ENCODE measurements around the gene GPR87. TPM values are rescaled to one million over a fixed set of nuclear protein-coding genes. Genes with fewer than 3 reads are reported as not detected.

Gene GPR87
- total RNA-seq, 1 donor from 2014 or later = not detected

GRCh38 chr3:151290673-151291072 is 25.9 kb downstream of the GPR87 start:
- H3K36me3 ChIP-seq (ENCODE audit: control insufficient read depth in 3 of 3, insufficient read depth in 3 of 3, low read length in 3 of 3) = no peaks in the 10 kb centered on the region
- no peaks in the 10 kb centered on the region for H3K9me3 ChIP-seq (ENCODE audit: control insufficient read depth in 3 of 3, low read length in 3 of 3)
- H3K9ac ChIP-seq (ENCODE audit: low read depth in 1 of 3, low read length in 3 of 3) = no peak overlapping the region
- H3K27ac ChIP-seq (ENCODE audit: low read depth, low read length) = no peak overlapping the region
- H3K27me3 ChIP-seq (ENCODE audit: control insufficient read depth in 3 of 3, insufficient read depth in 3 of 3, low read length in 3 of 3) = no peaks in the 10 kb centered on the region
- H3K4me1 ChIP-seq (ENCODE audit: control insufficient read depth in 3 of 3, insufficient read depth in 3 of 3, low read length in 3 of 3) = no peaks in the 10 kb centered on the region
- H3K4me3 ChIP-seq (ENCODE audit: low read length in 3 of 3) = no peak overlapping the region

- no peaks in the 10 kb centered on the region for H3K36me3 ChIP-seq (ENCODE audit: control insufficient read depth in 3 of 3, insufficient read depth in 3 of 3, low read length in 3 of 3)
- no peaks in the 10 kb centered on the region for H3K27me3 ChIP-seq (ENCODE audit: control insufficient read depth in 3 of 3, insufficient read depth in 3 of 3, low read length in 3 of 3)
- no peak overlapping the region for H3K27ac ChIP-seq (ENCODE audit: low read depth, low read length)
- no peak overlapping the region for H3K9ac ChIP-seq (ENCODE audit: low read depth in 1 of 3, low read length in 3 of 3)
- H3K4me3 ChIP-seq (ENCODE audit: low read length in 3 of 3) = no peak overlapping the region
- H3K9me3 ChIP-seq (ENCODE audit: control insufficient read depth in 3 of 3, low read length in 3 of 3) = no peaks in the 10 kb centered on the region
- no peaks in the 10 kb centered on the region for H3K4me1 ChIP-seq (ENCODE audit: control insufficient read depth in 3 of 3, insufficient read depth in 3 of 3, low read length in 3 of 3)
These were observed 27.2 kb downstream of the GPR87 start for GRCh38 chr3:151289445-151289844.

- Histone ChIP-seq H3K9me3 (ENCODE audit: control insufficient read depth in 3 of 3, low read length in 3 of 3) (no peaks in the 10 kb centered on the region), H3K9ac (ENCODE audit: low read depth in 1 of 3, low read length in 3 of 3) (no peak overlapping the region), H3K36me3 (ENCODE audit: control insufficient read depth in 3 of 3, insufficient read depth in 3 of 3, low read length in 3 of 3) (no peaks in the 10 kb centered on the region), H3K4me3 (ENCODE audit: low read length in 3 of 3) (no peak overlapping the region), H3K27ac (ENCODE audit: low read depth, low read length) (no peak overlapping the region), H3K27me3 (ENCODE audit: control insufficient read depth in 3 of 3, insufficient read depth in 3 of 3, low read length in 3 of 3) (no peaks in the 10 kb centered on the region), H3K4me1 (ENCODE audit: control insufficient read depth in 3 of 3, insufficient read depth in 3 of 3, low read length in 3 of 3) (no peaks in the 10 kb centered on the region)
These were observed 30.7 kb downstream of the GPR87 start for GRCh38 chr3:151285940-151286339.

- Histone ChIP-seq H3K27ac (ENCODE audit: low read depth, low read length) (no peak overlapping the region), H3K36me3 (ENCODE audit: control insufficient read depth in 3 of 3, insufficient read depth in 3 of 3, low read length in 3 of 3) (no peaks in the 10 kb centered on the region), H3K4me1 (ENCODE audit: control insufficient read depth in 3 of 3, insufficient read depth in 3 of 3, low read length in 3 of 3) (no peaks in the 10 kb centered on the region), H3K9me3 (ENCODE audit: control insufficient read depth in 3 of 3, low read length in 3 of 3) (no peaks in the 10 kb centered on the region), H3K27me3 (ENCODE audit: control insufficient read depth in 3 of 3, insufficient read depth in 3 of 3, low read length in 3 of 3) (no peaks in the 10 kb centered on the region), H3K9ac (ENCODE audit: low read depth in 1 of 3, low read length in 3 of 3) (no peak overlapping the region), H3K4me3 (ENCODE audit: low read length in 3 of 3) (no peak overlapping the region)
These were observed 32.6 kb downstream of the GPR87 start for GRCh38 chr3:151283907-151284461.

GRCh38 chr3:151283387-151283786 is 33.2 kb downstream of the GPR87 start:
- Histone ChIP-seq H3K4me3 (ENCODE audit: low read length in 3 of 3) (no peak overlapping the region), H3K9me3 (ENCODE audit: control insufficient read depth in 3 of 3, low read length in 3 of 3) (no peaks in the 10 kb centered on the region), H3K27ac (ENCODE audit: low read depth, low read length) (no peak overlapping the region), H3K9ac (ENCODE audit: low read depth in 1 of 3, low read length in 3 of 3) (no peak overlapping the region), H3K36me3 (ENCODE audit: control insufficient read depth in 3 of 3, insufficient read depth in 3 of 3, low read length in 3 of 3) (no peaks in the 10 kb centered on the region), H3K4me1 (ENCODE audit: control insufficient read depth in 3 of 3, insufficient read depth in 3 of 3, low read length in 3 of 3) (no peaks in the 10 kb centered on the region), H3K27me3 (ENCODE audit: control insufficient read depth in 3 of 3, insufficient read depth in 3 of 3, low read length in 3 of 3) (no peaks in the 10 kb centered on the region)

GRCh38 chr3:151282921-151283320 is 33.7 kb downstream of the GPR87 start:
- Histone ChIP-seq H3K4me1 (ENCODE audit: control insufficient read depth in 3 of 3, insufficient read depth in 3 of 3, low read length in 3 of 3) (no peaks in the 10 kb centered on the region), H3K36me3 (ENCODE audit: control insufficient read depth in 3 of 3, insufficient read depth in 3 of 3, low read length in 3 of 3) (no peaks in the 10 kb centered on the region), H3K27ac (ENCODE audit: low read depth, low read length) (no peak overlapping the region), H3K9ac (ENCODE audit: low read depth in 1 of 3, low read length in 3 of 3) (no peak overlapping the region), H3K9me3 (ENCODE audit: control insufficient read depth in 3 of 3, low read length in 3 of 3) (no peaks in the 10 kb centered on the region), H3K4me3 (ENCODE audit: low read length in 3 of 3) (no peak overlapping the region), H3K27me3 (ENCODE audit: control insufficient read depth in 3 of 3, insufficient read depth in 3 of 3, low read length in 3 of 3) (no peaks in the 10 kb centered on the region)

GRCh38 chr3:151281671-151282324 is 34.8 kb downstream of the GPR87 start:
- H3K4me1 ChIP-seq (ENCODE audit: control insufficient read depth in 3 of 3, insufficient read depth in 3 of 3, low read length in 3 of 3) = no peaks in the 10 kb centered on the region
- peak overlapping the region in 1 of 3 donors; percentile 10 for H3K9ac ChIP-seq (ENCODE audit: low read depth in 1 of 3, low read length in 3 of 3)
- H3K36me3 ChIP-seq (ENCODE audit: control insufficient read depth in 3 of 3, insufficient read depth in 3 of 3, low read length in 3 of 3) = no peaks in the 10 kb centered on the region
- H3K27ac ChIP-seq (ENCODE audit: low read depth, low read length) = peak overlapping the region; percentile 50
- no peak overlapping the region for H3K4me3 ChIP-seq (ENCODE audit: low read length in 3 of 3)
- no peaks in the 10 kb centered on the region for H3K27me3 ChIP-seq (ENCODE audit: control insufficient read depth in 3 of 3, insufficient read depth in 3 of 3, low read length in 3 of 3)
- no peaks in the 10 kb centered on the region for H3K9me3 ChIP-seq (ENCODE audit: control insufficient read depth in 3 of 3, low read length in 3 of 3)

- Histone ChIP-seq H3K9me3 (ENCODE audit: control insufficient read depth in 3 of 3, low read length in 3 of 3) (no peaks in the 10 kb centered on the region), H3K9ac (ENCODE audit: low read depth in 1 of 3, low read length in 3 of 3) (no peak within 1 kb of the TSS), H3K4me3 (ENCODE audit: low read length in 3 of 3) (no peak within 1 kb of the TSS), H3K4me1 (ENCODE audit: control insufficient read depth in 3 of 3, insufficient read depth in 3 of 3, low read length in 3 of 3) (no peaks in the 10 kb centered on the region), H3K36me3 (ENCODE audit: control insufficient read depth in 3 of 3, insufficient read depth in 3 of 3, low read length in 3 of 3) (no peaks in the 10 kb centered on the region), H3K27ac (ENCODE audit: low read depth, low read length) (peak within 1 kb of the TSS; percentile 21), H3K27me3 (ENCODE audit: control insufficient read depth in 3 of 3, insufficient read depth in 3 of 3, low read length in 3 of 3) (no peaks in the 10 kb centered on the region)
These were observed 38.4 kb downstream of the GPR87 start, which contains the start of gene P2RY14 for GRCh38 chr3:151278230-151278629. Gene P2RY14 (minus strand): TSS chr3:151278542. CDS start chr3:151214316, 64,226 bp downstream.

- no peaks in the 10 kb centered on the region for H3K9me3 ChIP-seq (ENCODE audit: control insufficient read depth in 3 of 3, low read length in 3 of 3)
- H3K36me3 ChIP-seq (ENCODE audit: control insufficient read depth in 3 of 3, insufficient read depth in 3 of 3, low read length in 3 of 3) = no peaks in the 10 kb centered on the region
- H3K4me3 ChIP-seq (ENCODE audit: low read length in 3 of 3) = no peak overlapping the region
- no peaks in the 10 kb centered on the region for H3K27me3 ChIP-seq (ENCODE audit: control insufficient read depth in 3 of 3, insufficient read depth in 3 of 3, low read length in 3 of 3)
- H3K9ac ChIP-seq (ENCODE audit: low read depth in 1 of 3, low read length in 3 of 3) = no peak overlapping the region
- no peak overlapping the region for H3K27ac ChIP-seq (ENCODE audit: low read depth, low read length)
- H3K4me1 ChIP-seq (ENCODE audit: control insufficient read depth in 3 of 3, insufficient read depth in 3 of 3, low read length in 3 of 3) = no peaks in the 10 kb centered on the region
These were observed 40.0 kb downstream of the GPR87 start for GRCh38 chr3:151276687-151277042.

- H3K27ac ChIP-seq (ENCODE audit: low read depth, low read length) = no peak overlapping the region
- no peaks in the 10 kb centered on the region for H3K4me1 ChIP-seq (ENCODE audit: control insufficient read depth in 3 of 3, insufficient read depth in 3 of 3, low read length in 3 of 3)
- no peak overlapping the region for H3K9ac ChIP-seq (ENCODE audit: low read depth in 1 of 3, low read length in 3 of 3)
- no peaks in the 10 kb centered on the region for H3K27me3 ChIP-seq (ENCODE audit: control insufficient read depth in 3 of 3, insufficient read depth in 3 of 3, low read length in 3 of 3)
- H3K36me3 ChIP-seq (ENCODE audit: control insufficient read depth in 3 of 3, insufficient read depth in 3 of 3, low read length in 3 of 3) = no peaks in the 10 kb centered on the region
- H3K4me3 ChIP-seq (ENCODE audit: low read length in 3 of 3) = peak overlapping the region in 1 of 3 donors; percentile 23
- no peaks in the 10 kb centered on the region for H3K9me3 ChIP-seq (ENCODE audit: control insufficient read depth in 3 of 3, low read length in 3 of 3)
These were observed 40.5 kb downstream of the GPR87 start for GRCh38 chr3:151276038-151276686.

All from skeletal muscle tissue (tissue), 4 donors.